B cell (primary cell): Measurements from ENCODE around the gene SLC19A1.

Experiments
- EZH2 ChIP-seq: IDR thresholded peaks from 2 replicates; pipeline ENCODE4 v1.6.1; 2012; ENCODE audit warnings: borderline replicate concordance, low read depth, mild to moderate bottlenecking, moderate library complexity, low read length; ENCODE audit not compliant: insufficient read depth, poor library complexity, severe bottlenecking
- TF ChIP-seq, protein P1 (sequence below): fragments of 200-600 bp; IDR thresholded peaks from one replicate; pipeline ENCODE4 v1.8.0; 2022; ENCODE audit warnings: antibody characterized with exemption, mild to moderate bottlenecking

DNA sequence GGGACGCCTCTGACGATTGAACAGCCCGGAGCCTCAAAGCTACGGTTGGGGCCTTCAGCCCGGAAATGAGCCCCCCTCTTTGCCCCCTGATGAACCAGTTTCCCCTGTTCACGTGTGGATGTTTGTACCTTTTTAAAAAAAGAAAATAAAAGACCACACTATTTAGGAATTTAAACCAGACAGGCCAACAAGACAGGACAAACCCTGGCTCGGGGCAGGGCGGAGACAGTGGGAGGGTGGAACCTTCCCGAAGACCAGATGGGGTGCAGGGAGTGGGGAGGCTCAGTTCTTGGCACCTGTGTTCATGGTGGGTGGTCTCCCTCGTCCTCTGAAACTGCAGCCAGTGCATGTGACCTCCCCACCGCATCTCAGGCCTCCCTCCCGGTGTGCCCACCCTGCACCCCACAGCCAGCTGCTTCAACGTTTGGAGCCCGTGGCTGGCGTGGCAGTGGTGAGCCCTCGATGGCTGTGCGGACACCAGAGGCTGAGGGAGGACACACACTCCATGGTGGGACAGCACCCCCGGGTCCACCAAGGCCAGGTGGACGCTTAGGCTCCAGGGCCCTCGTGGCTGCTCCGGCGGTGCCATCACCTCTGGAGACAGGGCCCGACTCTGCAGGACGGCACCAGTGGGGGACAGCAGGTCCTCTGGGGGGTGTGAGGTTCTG is 91.7 kb downstream of the SLC19A1 start:
- TF ChIP-seq EZH2, result no peak
- TF ChIP-seq, protein P1, sequence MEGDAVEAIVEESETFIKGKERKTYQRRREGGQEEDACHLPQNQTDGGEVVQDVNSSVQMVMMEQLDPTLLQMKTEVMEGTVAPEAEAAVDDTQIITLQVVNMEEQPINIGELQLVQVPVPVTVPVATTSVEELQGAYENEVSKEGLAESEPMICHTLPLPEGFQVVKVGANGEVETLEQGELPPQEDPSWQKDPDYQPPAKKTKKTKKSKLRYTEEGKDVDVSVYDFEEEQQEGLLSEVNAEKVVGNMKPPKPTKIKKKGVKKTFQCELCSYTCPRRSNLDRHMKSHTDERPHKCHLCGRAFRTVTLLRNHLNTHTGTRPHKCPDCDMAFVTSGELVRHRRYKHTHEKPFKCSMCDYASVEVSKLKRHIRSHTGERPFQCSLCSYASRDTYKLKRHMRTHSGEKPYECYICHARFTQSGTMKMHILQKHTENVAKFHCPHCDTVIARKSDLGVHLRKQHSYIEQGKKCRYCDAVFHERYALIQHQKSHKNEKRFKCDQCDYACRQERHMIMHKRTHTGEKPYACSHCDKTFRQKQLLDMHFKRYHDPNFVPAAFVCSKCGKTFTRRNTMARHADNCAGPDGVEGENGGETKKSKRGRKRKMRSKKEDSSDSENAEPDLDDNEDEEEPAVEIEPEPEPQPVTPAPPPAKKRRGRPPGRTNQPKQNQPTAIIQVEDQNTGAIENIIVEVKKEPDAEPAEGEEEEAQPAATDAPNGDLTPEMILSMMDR, result no peak
